GM18861 (cell line): Measurements from ENCODE around the gene HTT.
"Not testable (repeated sequence)": the region's sequence is repeated elsewhere in the genome, so short reads cannot be mapped to it uniquely, and the experiment has no call there.

Source experiments
- ATAC-seq: cut with Tn5 transposase; IDR thresholded peaks from one replicate; pipeline ENCODE4 v1.9.1; 2021; ENCODE audit not compliant: unreplicated experiment

Gene HTT

GRCh38 chr4:3116955-3117354 lies 42.5 kb downstream of the HTT start:
- no peak for ATAC-seq

- ATAC-seq: no peak
Measured at GRCh38 chr4:3118312-3118711, 43.8 kb downstream of the HTT start.

GRCh38 chr4:3119464-3119863 lies 45.0 kb downstream of the HTT start:
- no peak for ATAC-seq

- no peak for ATAC-seq
Measured at GRCh38 chr4:3121110-3121509, 46.6 kb downstream of the HTT start.

- ATAC-seq: no peak
Measured at GRCh38 chr4:3121596-3121995, 47.1 kb downstream of the HTT start.

- ATAC-seq: no peak
Measured at GRCh38 chr4:3122081-3122563, 47.6 kb downstream of the HTT start.

- no peak for ATAC-seq
Measured at GRCh38 chr4:3123181-3123671, 48.7 kb downstream of the HTT start.

GRCh38 chr4:3124070-3124767 lies 49.7 kb downstream of the HTT start:
- ATAC-seq: no peak

GRCh38 chr4:3127112-3127511 lies 52.6 kb downstream of the HTT start:
- no peak for ATAC-seq

GRCh38 chr4:3128058-3128457 lies 53.6 kb downstream of the HTT start:
- ATAC-seq: no peak

GRCh38 chr4:3128976-3129375 lies 54.5 kb downstream of the HTT start:
- ATAC-seq: no peak

- no peak for ATAC-seq
Measured at GRCh38 chr4:3130201-3130600, 55.7 kb downstream of the HTT start.

- ATAC-seq: no peak
Measured at GRCh38 chr4:3130826-3131225, 56.3 kb downstream of the HTT start.

- ATAC-seq: no peak
Measured at GRCh38 chr4:3134201-3134600, 59.7 kb downstream of the HTT start.

- ATAC-seq: no peak
Measured at GRCh38 chr4:3135155-3136011, 60.9 kb downstream of the HTT start.

GRCh38 chr4:3136454-3136853 lies 62.0 kb downstream of the HTT start:
- no peak for ATAC-seq

GRCh38 chr4:3137908-3138307 lies 63.4 kb downstream of the HTT start:
- no peak for ATAC-seq

GRCh38 chr4:3145234-3145924 lies 70.9 kb downstream of the HTT start:
- ATAC-seq: no peak

- no peak for ATAC-seq
Measured at GRCh38 chr4:3148926-3149325, 74.4 kb downstream of the HTT start.

GRCh38 chr4:3151238-3151637 lies 76.8 kb downstream of the HTT start:
- not testable (repeated sequence) for ATAC-seq

- no peak for ATAC-seq
Measured at GRCh38 chr4:3157366-3157765, 82.9 kb downstream of the HTT start.
